Prostate gland (tissue), 2 donors: ENCODE measurements around the gene ALK.

ENCODE experiments used
- POLR2A ChIP-seq: fragments of 450-650 bp; IDR thresholded peaks from one replicate; pipeline ENCODE4 v1.6.1; 2016; ENCODE audit warnings: antibody characterized with exemption, mild to moderate bottlenecking
- TF ChIP-seq, protein P1 (sequence below), 4 experiments: fragments of 200-600 bp in 2 of 4; fragments of 450-650 bp in 2 of 4; sonication (generic) in 2 of 4; IDR thresholded peaks; 1 replicate in 3 of 4; 2 replicates in 1 of 4; pipeline ENCODE4 v1.5.1; 2016 to 2019; ENCODE audit warnings: antibody characterized with exemption in 4 of 4, mild to moderate bottlenecking in 2 of 4, moderate library complexity in 2 of 4

DNA sequence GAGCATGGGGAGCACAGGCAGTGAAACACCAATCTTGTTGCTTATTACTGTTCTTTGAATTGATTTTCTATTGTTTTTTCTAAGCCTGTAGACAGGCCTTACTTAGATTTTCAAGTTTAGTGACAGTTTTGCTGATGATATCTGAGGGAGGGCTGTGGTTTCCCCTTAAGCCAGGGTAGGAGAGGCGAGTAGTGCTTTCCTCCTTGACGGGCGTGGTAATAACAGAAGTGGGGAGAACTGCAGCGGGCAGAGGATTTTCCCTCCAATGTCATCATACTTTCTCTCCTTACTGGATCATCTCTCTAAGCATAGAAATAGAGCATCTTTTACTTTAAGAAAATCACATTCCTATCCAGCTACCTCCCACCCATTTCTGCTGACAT is 314.4 kb downstream of the ALK start:
- TF ChIP-seq, protein P1, sequence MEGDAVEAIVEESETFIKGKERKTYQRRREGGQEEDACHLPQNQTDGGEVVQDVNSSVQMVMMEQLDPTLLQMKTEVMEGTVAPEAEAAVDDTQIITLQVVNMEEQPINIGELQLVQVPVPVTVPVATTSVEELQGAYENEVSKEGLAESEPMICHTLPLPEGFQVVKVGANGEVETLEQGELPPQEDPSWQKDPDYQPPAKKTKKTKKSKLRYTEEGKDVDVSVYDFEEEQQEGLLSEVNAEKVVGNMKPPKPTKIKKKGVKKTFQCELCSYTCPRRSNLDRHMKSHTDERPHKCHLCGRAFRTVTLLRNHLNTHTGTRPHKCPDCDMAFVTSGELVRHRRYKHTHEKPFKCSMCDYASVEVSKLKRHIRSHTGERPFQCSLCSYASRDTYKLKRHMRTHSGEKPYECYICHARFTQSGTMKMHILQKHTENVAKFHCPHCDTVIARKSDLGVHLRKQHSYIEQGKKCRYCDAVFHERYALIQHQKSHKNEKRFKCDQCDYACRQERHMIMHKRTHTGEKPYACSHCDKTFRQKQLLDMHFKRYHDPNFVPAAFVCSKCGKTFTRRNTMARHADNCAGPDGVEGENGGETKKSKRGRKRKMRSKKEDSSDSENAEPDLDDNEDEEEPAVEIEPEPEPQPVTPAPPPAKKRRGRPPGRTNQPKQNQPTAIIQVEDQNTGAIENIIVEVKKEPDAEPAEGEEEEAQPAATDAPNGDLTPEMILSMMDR (IDR thresholded peaks at IDR 0.05): no peak
- TF ChIP-seq POLR2A: no peak
